Mesenchymal stem cell (in vitro differentiated cells and primary cell): ENCODE measurements around the gene MCM6.
"Not testable (repeated sequence)": the region's sequence is repeated elsewhere in the genome, so short reads cannot be mapped to it uniquely, and the experiment has no call there.

Source experiments
- DNase-seq: peaks from one replicate; pipeline ENCODE4 v3.0.0-alpha.2; 2013
- H2AFZ ChIP-seq: one replicate; pipeline ENCODE4 v1.6.1; 2013; ENCODE audit warnings: low read depth, mild to moderate bottlenecking, control low read depth, inconsistent platforms, low read length, moderate library complexity
- H2AK5ac ChIP-seq: 2 replicates; pipeline ENCODE4 v1.6.1; 2013; ENCODE audit warnings: low read length, moderate library complexity, mild to moderate bottlenecking, inconsistent platforms; ENCODE audit not compliant: severe bottlenecking
- H2BK120ac ChIP-seq: one replicate; pipeline ENCODE4 v1.6.1; 2013; ENCODE audit warnings: low read depth, mild to moderate bottlenecking, inconsistent platforms, low read length, moderate library complexity
- H2BK12ac ChIP-seq, 2 experiments: one replicate each; pipeline ENCODE4 v1.6.1; 2013; ENCODE audit warnings: inconsistent platforms in 2 of 2, low read length in 2 of 2, mild to moderate bottlenecking in 2 of 2, moderate library complexity in 2 of 2, control low read depth in 1 of 2
- H2BK15ac ChIP-seq: one replicate; pipeline ENCODE4 v1.6.1; 2013; ENCODE audit warnings: mild to moderate bottlenecking, low read depth, inconsistent platforms; ENCODE audit not compliant: poor library complexity, severe bottlenecking
- H2BK5ac ChIP-seq: 2 replicates; pipeline ENCODE4 v1.6.1; 2013; ENCODE audit warnings: low read depth, mild to moderate bottlenecking, low read length, control low read depth, inconsistent platforms; ENCODE audit not compliant: poor library complexity, severe bottlenecking
- H3K14ac ChIP-seq, 2 experiments: one replicate each; pipeline ENCODE4 v1.6.1; 2013; ENCODE audit warnings: inconsistent platforms in 2 of 2, low read length in 2 of 2, control low read depth in 1 of 2, mild to moderate bottlenecking in 1 of 2, moderate library complexity in 1 of 2
- H3K18ac ChIP-seq, 2 experiments: one replicate each; pipeline ENCODE4 v1.6.1; 2013; ENCODE audit warnings: inconsistent platforms in 2 of 2, low read length in 2 of 2, control low read depth in 1 of 2, low read depth in 1 of 2, mild to moderate bottlenecking in 1 of 2
- H3K23ac ChIP-seq, 2 experiments: one replicate each; pipeline ENCODE4 v1.6.1; 2013; ENCODE audit warnings: inconsistent platforms in 2 of 2, low read length in 2 of 2, mild to moderate bottlenecking in 2 of 2, moderate library complexity in 2 of 2, control low read depth in 1 of 2
- H3K27ac ChIP-seq: 2 replicates; pipeline ENCODE4 v1.5.1; 2013; ENCODE audit warnings: mild to moderate bottlenecking, moderate library complexity, low read length, control low read depth, inconsistent platforms; ENCODE audit not compliant: poor library complexity, severe bottlenecking
- H3K27me3 ChIP-seq, 2 experiments: 2 replicates each; pipeline versions ENCODE4 v1.6.1 to v1.7.0; 2013; ENCODE audit warnings: low read length in 2 of 2, mild to moderate bottlenecking in 2 of 2, moderate library complexity in 2 of 2, control low read depth in 1 of 2, inconsistent platforms in 1 of 2; ENCODE audit not compliant: control insufficient read depth in 1 of 2, insufficient read depth in 1 of 2
- H3K36me3 ChIP-seq, 2 experiments: 2 replicates each; pipeline versions ENCODE4 v1.6.1 to v1.7.0; 2013; ENCODE audit warnings: low read length in 2 of 2, control low read depth in 1 of 2, inconsistent platforms in 1 of 2, low read depth in 1 of 2, mild to moderate bottlenecking in 1 of 2; ENCODE audit not compliant: insufficient read depth in 2 of 2, control insufficient read depth in 1 of 2
- H3K4ac ChIP-seq, 2 experiments: one replicate each; pipeline ENCODE4 v1.6.1; 2013; ENCODE audit warnings: inconsistent platforms in 2 of 2, low read length in 2 of 2, mild to moderate bottlenecking in 2 of 2, moderate library complexity in 2 of 2, control low read depth in 1 of 2, low read depth in 1 of 2
- H3K4me1 ChIP-seq: 2 replicates; pipeline ENCODE4 v1.6.1; 2013; ENCODE audit warnings: low read depth, low read length, control low read depth; ENCODE audit not compliant: control insufficient read depth, insufficient read depth
- H3K4me2 ChIP-seq: 2 replicates; pipeline ENCODE4 v1.6.1; 2013; ENCODE audit warnings: low read length, mild to moderate bottlenecking, inconsistent platforms; ENCODE audit not compliant: poor library complexity, severe bottlenecking
- H3K4me3 ChIP-seq, 2 experiments: 2 replicates each; pipeline versions ENCODE4 v1.5.1 to v1.7.0; 2013; ENCODE audit warnings: low read length in 2 of 2, mild to moderate bottlenecking in 2 of 2, control low read depth in 1 of 2, low read depth in 1 of 2; ENCODE audit not compliant: insufficient read depth in 1 of 2
- H3K79me1 ChIP-seq: replicated peaks from 2 replicates; pipeline ENCODE4 v1.6.1; 2013; ENCODE audit warnings: mild to moderate bottlenecking, control low read depth, low read length, inconsistent platforms; ENCODE audit not compliant: poor library complexity, severe bottlenecking
- H3K9ac ChIP-seq: 2 replicates; pipeline ENCODE4 v1.7.0; 2013; ENCODE audit warnings: mild to moderate bottlenecking, low read length, moderate library complexity
- H3K9me3 ChIP-seq: 2 replicates; pipeline ENCODE4 v1.7.0; 2013; ENCODE audit warnings: mild to moderate bottlenecking, low read length; ENCODE audit not compliant: control insufficient read depth
- H4K8ac ChIP-seq: one replicate; pipeline ENCODE4 v1.6.1; 2013; ENCODE audit warnings: inconsistent platforms, mild to moderate bottlenecking, low read length, moderate library complexity
- H4K91ac ChIP-seq: one replicate; pipeline ENCODE4 v1.6.1; 2013; ENCODE audit warnings: mild to moderate bottlenecking, low read length, inconsistent platforms
- WGBS: methylation state at CpG from one replicate; pipeline ENCODE4 v1.1.7; 2013; ENCODE audit warnings: mixed read lengths; 5-methylcytosine and 5-hydroxymethylcytosine counted together

Gene MCM6

DNA sequence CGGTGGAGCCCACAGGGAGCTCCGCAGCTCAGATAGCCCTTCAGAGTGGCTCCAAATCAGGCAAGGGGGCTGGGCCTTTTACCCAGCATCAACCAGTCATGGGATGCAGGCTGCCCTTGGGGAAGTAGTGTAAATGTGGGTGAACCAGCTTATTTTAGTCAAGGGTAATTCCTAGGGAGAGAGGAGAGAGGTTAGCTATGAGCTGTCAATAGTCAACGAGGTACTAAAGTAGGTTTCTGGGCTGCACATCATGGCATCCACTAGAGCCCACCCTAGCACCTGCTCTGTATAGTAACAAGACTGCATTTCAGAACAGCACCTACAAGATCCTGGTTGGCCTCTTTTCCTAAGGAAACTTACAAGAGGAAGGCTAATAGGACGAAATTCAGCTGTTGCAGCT lies 9.5 kb upstream of the MCM6 start:
- Histone ChIP-seq H2AFZ (no peak overlapping the region), H3K14ac (no peak overlapping the region), H3K4me2 (no peak overlapping the region), H3K27me3 (peaks cover 3% of the 10 kb centered on the region in 2 experiments), H2BK12ac (no peak overlapping the region), H2BK15ac (no peak overlapping the region), H4K8ac (no peak overlapping the region), H3K9me3 (no peaks in the 10 kb centered on the region), H3K23ac (no peak overlapping the region), H2AK5ac (no peak overlapping the region), H2BK5ac (no peak overlapping the region), H3K79me1 (no peaks in the 10 kb centered on the region), H3K18ac (no peak overlapping the region), H4K91ac (no peak overlapping the region), H3K27ac (no peak overlapping the region), H3K4me1 (no peaks in the 10 kb centered on the region), H2BK120ac (no peak overlapping the region), H3K4me3 (no peak overlapping the region), H3K36me3 (no peaks in the 10 kb centered on the region), H3K9ac (no peak overlapping the region), H3K4ac (no peak overlapping the region)
- DNase-seq = no peak
- WGBS = 86% methylated on average over 4 of the region's 4 CpGs

DNA sequence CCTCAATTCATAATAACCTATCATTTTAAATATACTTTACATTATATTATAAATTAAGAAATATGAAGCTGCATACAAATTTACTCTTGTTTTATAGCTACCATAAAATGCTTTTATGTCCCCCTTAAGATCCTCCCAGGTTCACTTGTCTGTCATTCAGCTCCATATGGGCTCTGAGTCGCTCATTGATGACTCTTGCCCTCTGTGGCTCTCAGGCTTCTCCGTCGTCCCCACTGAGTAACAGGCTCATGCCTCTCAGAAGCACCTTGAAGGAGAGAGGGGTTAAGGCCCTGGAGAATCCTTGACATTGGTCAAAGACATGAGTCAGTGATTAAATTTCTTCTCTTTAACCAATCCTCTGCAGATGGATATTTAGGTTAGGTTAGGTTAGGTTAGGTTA lies 6.2 kb upstream of the MCM6 start:
- Histone ChIP-seq H3K79me1 (no peaks in the 10 kb centered on the region), H2AK5ac (no peak overlapping the region), H3K4me2 (no peak overlapping the region), H3K27me3 (peaks cover 3% of the 10 kb centered on the region in 2 experiments), H3K36me3 (no peaks in the 10 kb centered on the region), H3K18ac (no peak overlapping the region), H3K4me3 (no peak overlapping the region), H3K14ac (no peak overlapping the region), H3K4ac (no peak overlapping the region), H3K4me1 (no peaks in the 10 kb centered on the region), H2BK120ac (no peak overlapping the region), H2BK15ac (no peak overlapping the region), H3K9me3 (no peaks in the 10 kb centered on the region), H2AFZ (no peak overlapping the region), H3K9ac (no peak overlapping the region), H2BK12ac (no peak overlapping the region), H3K23ac (no peak overlapping the region), H4K8ac (no peak overlapping the region), H2BK5ac (no peak overlapping the region), H3K27ac (no peak overlapping the region), H4K91ac (no peak overlapping the region)
- no peak for DNase-seq
- WGBS = 52% methylated on average over 3 of the region's 3 CpGs

DNA sequence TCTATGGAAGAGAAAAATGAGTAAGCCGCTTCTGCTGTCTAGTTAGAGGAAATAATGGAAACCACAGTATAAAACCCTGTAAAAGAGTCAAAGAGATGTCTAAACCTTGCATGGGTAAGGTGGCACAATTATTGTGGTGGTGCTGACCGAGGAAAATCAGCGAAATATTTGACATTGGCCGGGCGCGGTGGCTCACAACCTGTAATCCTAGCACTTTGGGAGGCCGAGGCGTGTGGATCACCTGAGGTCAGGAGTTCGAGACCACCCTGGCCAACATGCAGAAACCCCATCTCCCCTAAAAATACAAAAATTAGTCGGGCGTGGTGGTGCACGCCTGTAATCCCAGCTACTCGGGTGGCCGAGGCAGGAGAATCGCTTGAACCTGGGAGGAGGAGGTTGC lies 527 bp upstream of the MCM6 start:
- H3K27ac ChIP-seq, H2BK120ac ChIP-seq, H3K27me3 ChIP-seq, DNase-seq, H2BK5ac ChIP-seq, H3K4me1 ChIP-seq, H2BK12ac ChIP-seq, H3K14ac ChIP-seq, H3K9me3 ChIP-seq, H3K4ac ChIP-seq, H3K36me3 ChIP-seq, H3K18ac ChIP-seq, H3K23ac ChIP-seq, H4K91ac ChIP-seq, H2AK5ac ChIP-seq, H2BK15ac ChIP-seq, H2AFZ ChIP-seq: not testable (repeated sequence)
- Histone ChIP-seq H3K9ac (peak overlapping the region; percentile 92), H4K8ac (peak overlapping the region; percentile 60), H3K4me3 (peak overlapping the region in 1 of 2 experiments; percentile 92), H3K4me2 (peak overlapping the region; percentile 61), H3K79me1 (peaks cover 13% of the 10 kb centered on the region)
- 89% methylated on average over 15 of the region's 15 CpGs for WGBS

DNA sequence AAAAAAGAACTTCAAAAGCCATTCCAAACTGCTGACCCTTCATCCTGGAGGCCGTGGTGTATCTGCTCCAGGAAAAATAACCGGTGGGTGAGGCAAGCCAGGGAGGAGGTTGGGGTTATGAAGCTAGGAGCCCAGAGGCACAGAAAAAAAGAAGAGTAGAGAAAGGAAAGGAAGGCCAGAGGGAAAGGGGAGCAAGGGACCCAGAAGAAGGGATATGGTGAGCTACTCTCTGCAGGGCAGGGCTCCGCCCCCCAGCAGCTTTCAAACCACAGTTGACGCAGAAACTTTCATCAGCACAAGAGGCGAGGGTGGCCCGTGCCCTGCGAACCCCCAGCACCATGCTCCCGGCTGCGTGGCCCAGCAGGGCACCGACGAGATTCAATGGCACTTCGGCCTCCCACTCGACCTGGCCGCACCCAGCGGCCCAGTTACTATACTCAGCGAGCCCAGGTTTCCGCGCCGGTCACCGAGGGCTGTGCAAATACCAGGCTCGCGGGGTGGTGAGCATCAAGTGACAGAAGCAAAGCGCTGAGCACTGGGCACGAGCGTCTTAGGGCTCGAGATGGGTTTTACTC lies 665 bp downstream of the MCM6 start:
- no peak overlapping the region for H2BK15ac ChIP-seq
- H3K4ac ChIP-seq = no peak overlapping the region
- no peak overlapping the region for H3K23ac ChIP-seq
- H2BK5ac ChIP-seq = no peak overlapping the region
- H3K27ac ChIP-seq = no peak overlapping the region
- H2AK5ac ChIP-seq = no peak overlapping the region
- no peaks in the 10 kb centered on the region for H3K9me3 ChIP-seq
- H4K8ac ChIP-seq = peak overlapping the region; percentile 29
- peak overlapping the region in 1 of 2 experiments; percentile 61 for H3K18ac ChIP-seq
- peak overlapping the region; percentile 81 to 92 for H3K4me3 ChIP-seq
- DNase-seq = peak; percentile 74
- peak overlapping the region; percentile 73 for H3K4me2 ChIP-seq
- peaks cover 10% of the 10 kb centered on the region for H3K4me1 ChIP-seq
- no peak overlapping the region for H4K91ac ChIP-seq
- H2BK12ac ChIP-seq = peak overlapping the region in 1 of 2 experiments; percentile 63
- H3K27me3 ChIP-seq = no peaks in the 10 kb centered on the region
- H3K79me1 ChIP-seq = peaks cover 13% of the 10 kb centered on the region
- under 1% methylated on average over 26 of the region's 26 CpGs for WGBS
- no peak overlapping the region for H3K14ac ChIP-seq
- H2AFZ ChIP-seq = peak overlapping the region; percentile 92
- H3K9ac ChIP-seq = peak overlapping the region; percentile 92
- peaks cover 0 to 15% of the 10 kb centered on the region in 2 experiments for H3K36me3 ChIP-seq
- no peak overlapping the region for H2BK120ac ChIP-seq
